ENCODE measurements around the gene TRH. TPM values are rescaled to one million over a fixed set of nuclear protein-coding genes. Genes with fewer than 3 reads are reported as not detected.

The TRH gene
- total RNA-seq, 1 experiment from 2014 or later = not detected

- TF ChIP-seq CTCF (IDR thresholded peaks at IDR 0.05; ENCODE audit: insufficient read depth in 1 of 2, low read depth in 1 of 2, low read length in 1 of 2, severe bottlenecking in 1 of 2, unreplicated experiment in 1 of 2) = no peak
- no peaks in the 10 kb centered on the region for H3K27me3 Mint-ChIP-seq (ENCODE audit: insufficient read depth, unreplicated experiment)
- H3K4me3 Mint-ChIP-seq (ENCODE audit: unreplicated experiment) = no peak overlapping the region
- H3K36me3 ChIP-seq (ENCODE audit: control insufficient read depth, insufficient read depth, low read length) = no peaks in the 10 kb centered on the region
- 0 out of 2 replicates have a peak, but pooled peaks cover 4% of the 10 kb centered on the region for H3K4me1 ChIP-seq
- no TSS peak for BruUV-seq (replicated peaks)
- H3K27ac Mint-ChIP-seq (ENCODE audit: unreplicated experiment) = no peak overlapping the region
- H3K9me3 ChIP-seq = no peaks in the 10 kb centered on the region
- no peak for DNase-seq
- H3K4me3 ChIP-seq (ENCODE audit: low read depth, low read length) = no peak overlapping the region
- H3K9me3 Mint-ChIP-seq (ENCODE audit: unreplicated experiment) = no peaks in the 10 kb centered on the region
- ChIA-PET POLR2A (no interaction called here), CTCF (no interaction called here)
- intact Hi-C loops (cut with micrococcal nuclease; ENCODE audit: unreplicated experiment) = no loop called here
- no peaks in the 10 kb centered on the region for H3K27me3 ChIP-seq (replicated peaks; ENCODE audit: control insufficient read depth, insufficient read depth, low read length)
- H3K4me1 Mint-ChIP-seq (ENCODE audit: low read depth, unreplicated experiment) = peaks cover 6% of the 10 kb centered on the region
- H3K36me3 Mint-ChIP-seq (ENCODE audit: insufficient read depth, unreplicated experiment) = no peaks in the 10 kb centered on the region
These were observed 3.0 kb upstream of the TRH start for GRCh38 chr3:129971351-129972052.

- Histone ChIP-seq H3K27me3 (replicated peaks; ENCODE audit: control insufficient read depth, insufficient read depth, low read length) (no peaks in the 10 kb centered on the region), H3K9me3 (no peaks in the 10 kb centered on the region), H3K36me3 (ENCODE audit: control insufficient read depth, insufficient read depth, low read length) (no peaks in the 10 kb centered on the region), H3K4me1 (0 out of 2 replicates have a peak, but pooled peaks cover 4% of the 10 kb centered on the region), H3K4me3 (ENCODE audit: low read depth, low read length) (no peak overlapping the region)
- no peaks in the 10 kb centered on the region for H3K36me3 Mint-ChIP-seq (ENCODE audit: insufficient read depth, unreplicated experiment)
- TF ChIP-seq CTCF (IDR thresholded peaks at IDR 0.05; ENCODE audit: insufficient read depth in 1 of 2, low read depth in 1 of 2, low read length in 1 of 2, severe bottlenecking in 1 of 2, unreplicated experiment in 1 of 2) = no peak
- intact Hi-C loops (cut with micrococcal nuclease; ENCODE audit: unreplicated experiment) = no loop called here
- BruUV-seq (replicated peaks) = no TSS peak
- H3K4me3 Mint-ChIP-seq (ENCODE audit: unreplicated experiment) = no peak overlapping the region
- H3K27ac Mint-ChIP-seq (ENCODE audit: unreplicated experiment) = no peak overlapping the region
- DNase-seq = no peak
- peaks cover 6% of the 10 kb centered on the region for H3K4me1 Mint-ChIP-seq (ENCODE audit: low read depth, unreplicated experiment)
- CTCF ChIA-PET = no interaction called here
- no peaks in the 10 kb centered on the region for H3K27me3 Mint-ChIP-seq (ENCODE audit: insufficient read depth, unreplicated experiment)
- POLR2A ChIA-PET = no interaction called here
- H3K9me3 Mint-ChIP-seq (ENCODE audit: unreplicated experiment) = no peaks in the 10 kb centered on the region
These were observed 2.2 kb upstream of the TRH start for GRCh38 chr3:129972301-129972700.

GRCh38 chr3:129973853-129974563 lies 512 bp upstream of the TRH start:
- Mint-ChIP-seq H3K27ac (ENCODE audit: unreplicated experiment) (no peak overlapping the region), H3K9me3 (ENCODE audit: unreplicated experiment) (no peaks in the 10 kb centered on the region), H3K4me3 (ENCODE audit: unreplicated experiment) (no peak overlapping the region), H3K4me1 (ENCODE audit: low read depth, unreplicated experiment) (peaks cover 6% of the 10 kb centered on the region), H3K27me3 (ENCODE audit: insufficient read depth, unreplicated experiment) (no peaks in the 10 kb centered on the region), H3K36me3 (ENCODE audit: insufficient read depth, unreplicated experiment) (no peaks in the 10 kb centered on the region)
- H3K4me1 ChIP-seq = 0 out of 2 replicates have a peak, but pooled peaks cover 4% of the 10 kb centered on the region
- H3K4me3 ChIP-seq (ENCODE audit: low read depth, low read length) = no peak overlapping the region
- no peaks in the 10 kb centered on the region for H3K9me3 ChIP-seq
- H3K36me3 ChIP-seq (ENCODE audit: control insufficient read depth, insufficient read depth, low read length) = no peaks in the 10 kb centered on the region
- DNase-seq = no peak
- no peak for TF ChIP-seq CTCF (IDR thresholded peaks at IDR 0.05; ENCODE audit: insufficient read depth in 1 of 2, low read depth in 1 of 2, low read length in 1 of 2, severe bottlenecking in 1 of 2, unreplicated experiment in 1 of 2)
- H3K27me3 ChIP-seq (replicated peaks; ENCODE audit: control insufficient read depth, insufficient read depth, low read length) = no peaks in the 10 kb centered on the region; the same call in 1 of the 2 replicates
- CTCF ChIA-PET = no interaction called here
- no TSS peak for BruUV-seq (replicated peaks)
- POLR2A ChIA-PET = no interaction called here
- intact Hi-C loops (cut with micrococcal nuclease; ENCODE audit: unreplicated experiment) = no loop called here
